Endothelial cell of umbilical vein (primary cell): ENCODE data around the gene MMS19. TPM values are rescaled to one million over a fixed set of nuclear protein-coding genes. Genes with fewer than 3 reads are reported as not detected.

ENCODE experiments used
- BruUV-seq: library from RNA; stranded (reverse); fragments of 400-500 nt; replicated peaks from 2 replicates; lab custom pipeline; 2021; lab: Mats Ljungman, UMichigan
- CTCF ChIA-PET: fragments of 300-600, 350-600 bp; sonication (Branson Sonifier 250); formaldehyde crosslinking; loops from one replicate; lab custom pipeline; 2021; ENCODE audit warnings: antibody characterized with exemption, inconsistent platforms; lab: Charles Lee
- POLR2A ChIA-PET: fragments of 300-600, 350-600 bp; sonication (Branson Sonifier 250); formaldehyde crosslinking; loops from one replicate; lab custom pipeline; 2021; ENCODE audit warnings: antibody characterized with exemption, inconsistent platforms; lab: Charles Lee
- DNase-seq: peaks from one replicate; pipeline ENCODE4 v3.0.0-alpha.2; 2011; ENCODE audit warnings: low read depth, low spot score
- FAIRE-seq: peaks from 2 replicates; lab custom pipeline; 2011; peaks lifted over from hg19 to GRCh38; lab: Jason Lieb, UNC
- H2AFZ ChIP-seq: 2 replicates; pipeline ENCODE4 v1.6.0; 2012; ENCODE audit warnings: low read depth, low read length, control low read depth, inconsistent platforms
- H3K27ac ChIP-seq: 2 replicates; pipeline ENCODE4 v1.5.1; 2011; ENCODE audit warnings: low read depth, mild to moderate bottlenecking, control low read depth, low read length, moderate library complexity; ENCODE audit not compliant: insufficient read depth
- H3K27me3 ChIP-seq, 2 experiments: 2 replicates each; pipeline versions ENCODE4 v1.6.0 to v1.6.1; 2011; ENCODE audit warnings: low read length in 2 of 2, mixed read lengths in 1 of 2; ENCODE audit not compliant: control insufficient read depth in 2 of 2, insufficient read depth in 2 of 2
- H3K36me3 ChIP-seq, 2 experiments: 2 replicates in 1 of 2; 3 replicates in 1 of 2; pipeline ENCODE4 v1.5.1; 2011; ENCODE audit warnings: low read length in 2 of 2, mild to moderate bottlenecking in 1 of 2, moderate library complexity in 1 of 2; ENCODE audit not compliant: control insufficient read depth in 2 of 2, insufficient read depth in 2 of 2; ENCODE audit errors: extremely low read depth in 1 of 2
- H3K4me1 ChIP-seq: 3 replicates; pipeline ENCODE4 v1.5.1; 2011; ENCODE audit warnings: mild to moderate bottlenecking, low read length; ENCODE audit not compliant: control insufficient read depth, insufficient read depth; ENCODE audit errors: extremely low read depth
- H3K4me2 ChIP-seq: 2 replicates; pipeline ENCODE4 v1.6.1; 2011; ENCODE audit warnings: low read length, control low read depth, mixed read lengths; ENCODE audit not compliant: insufficient read depth
- H3K4me3 ChIP-seq, 3 experiments: fragments of 200-600 bp in 1 of 3; sonication (generic), shearing (Covaris generic) in 1 of 3; replicated peaks in 1 of 3; 2 replicates each; pipeline ENCODE4 v1.5.1; 2011 to 2016; ENCODE audit warnings: control low read depth in 3 of 3, low read length in 3 of 3, mild to moderate bottlenecking in 2 of 3, inconsistent platforms in 1 of 3, low read depth in 1 of 3, moderate library complexity in 1 of 3; ENCODE audit not compliant: insufficient read depth in 1 of 3
- H3K79me2 ChIP-seq: 2 replicates; pipeline ENCODE4 v1.6.0; 2012; ENCODE audit warnings: low read length, inconsistent platforms; ENCODE audit not compliant: control insufficient read depth, insufficient read depth
- H3K9ac ChIP-seq: replicated peaks from 2 replicates; pipeline ENCODE3; 2011; ENCODE audit warnings: low read length, control low read depth; ENCODE audit not compliant: insufficient read depth; ENCODE audit errors: extremely low read depth
- H3K9me1 ChIP-seq: replicated peaks from 3 replicates; pipeline ENCODE4 v1.6.0; 2011; ENCODE audit warnings: mild to moderate bottlenecking, low read length; ENCODE audit not compliant: control insufficient read depth, insufficient read depth; ENCODE audit errors: extremely low read depth
- H3K9me3 ChIP-seq: replicated peaks from 2 replicates; pipeline ENCODE4 v1.5.1; 2012; ENCODE audit warnings: low read length, inconsistent platforms; ENCODE audit not compliant: control insufficient read depth, insufficient read depth
- H4K20me1 ChIP-seq: replicated peaks from 2 replicates; pipeline ENCODE3; 2011; ENCODE audit warnings: mild to moderate bottlenecking, low read length; ENCODE audit not compliant: control insufficient read depth, insufficient read depth; ENCODE audit errors: extremely low read depth
- CTCF ChIP-seq, 2 donors: IDR thresholded peaks; 1 replicate in 1 of 2; 2 replicates in 1 of 2; pipeline ENCODE4 v1.5.1; 2011; ENCODE audit warnings: low read length in 2 of 2, mild to moderate bottlenecking in 2 of 2, moderate library complexity in 2 of 2, control low read depth in 1 of 2, inconsistent platforms in 1 of 2, low read depth in 1 of 2; ENCODE audit not compliant: insufficient read depth in 1 of 2; ENCODE audit errors: extremely low read depth in 1 of 2
- EZH2 ChIP-seq: IDR thresholded peaks from 2 replicates; pipeline ENCODE4 v1.6.1; 2012; ENCODE audit warnings: borderline replicate concordance, low read depth, mild to moderate bottlenecking, moderate library complexity, low read length, inconsistent platforms; ENCODE audit not compliant: severe bottlenecking
- FOS ChIP-seq: IDR thresholded peaks from 2 replicates; pipeline ENCODE4 v1.6.1; 2011; ENCODE audit warnings: mild to moderate bottlenecking, low read length, moderate library complexity, borderline replicate concordance; ENCODE audit not compliant: insufficient read depth
- GATA2 ChIP-seq: IDR thresholded peaks from 2 replicates; pipeline ENCODE4 v1.7.0; 2011; ENCODE audit warnings: low read depth, mild to moderate bottlenecking, moderate library complexity, mixed read lengths, low read length; ENCODE audit not compliant: insufficient read length, insufficient read depth
- JUN ChIP-seq: IDR thresholded peaks from 2 replicates; pipeline ENCODE4 v1.6.1; 2011; ENCODE audit warnings: borderline replicate concordance, low read depth; ENCODE audit not compliant: insufficient read length, insufficient read depth
- MAX ChIP-seq: IDR thresholded peaks from 2 replicates; pipeline ENCODE4 v1.6.1; 2011; ENCODE audit not compliant: insufficient read depth, insufficient read length
- MYC ChIP-seq: IDR thresholded peaks from one replicate; pipeline ENCODE4 v1.6.1; 2011; ENCODE audit warnings: mild to moderate bottlenecking, low read depth, low read length
- POLR2A ChIP-seq: IDR thresholded peaks from 2 replicates; pipeline ENCODE4 v1.6.1; 2012; ENCODE audit warnings: low read depth, mild to moderate bottlenecking, control low read depth, low read length
- POLR2AphosphoS5 ChIP-seq: IDR thresholded peaks from 2 replicates; pipeline ENCODE4 v1.6.1; 2012; ENCODE audit warnings: low read depth, mild to moderate bottlenecking, control low read depth, low read length, moderate library complexity; ENCODE audit not compliant: insufficient read depth
- dilution Hi-C: fragments of 300-500 bp; cut with MboI; formaldehyde crosslinking; loops from one replicate; pipeline ENCODE4 v1.15.0; 2019; ENCODE audit warnings: low sequenced_read_pairs; ENCODE audit not compliant: extremely low pct_ligation_motif_present
- intact Hi-C: fragments of 100-400 bp; cut with micrococcal nuclease; formaldehyde crosslinking; loops from one replicate; pipeline ENCODE4 v1.10.0; 2022
- polyA plus RNA-seq, 4 experiments: library from polyadenylated mRNA; depleted of rRNA in 3 of 4; stranded (reverse) in 3 of 4; unstranded in 1 of 4; fragments of >200 nt; gene quantifications; 2 replicates each; pipeline versions ENCODE4 v1.2.1 to v1.2.3, GENCODE V29; 2011 to 2012; ENCODE audit warnings: missing spikeins in 1 of 4
- total RNA-seq: library from RNA; stranded (reverse); gene quantifications from 2 replicates; pipeline ENCODE4 v1.2.3, GENCODE V29; 2021

The MMS19 gene
- total and polyA plus RNA-seq, 2 donors (not counting 3 experiments of a cell fraction or from before 2014, with no cell fraction given): 95.2 to 123 TPM

- Histone ChIP-seq H3K9me1 (no peaks in the 10 kb centered on the region), H3K9ac (no peak overlapping the region), H2AFZ (no peak overlapping the region), H3K4me2 (no peak overlapping the region), H4K20me1 (no peaks in the 10 kb centered on the region), H3K4me1 (peaks cover 28% of the 10 kb centered on the region), H3K27me3 (no peaks in the 10 kb centered on the region), H3K27ac (no peak overlapping the region), H3K4me3 (no peak overlapping the region), H3K9me3 (no peaks in the 10 kb centered on the region), H3K36me3 (no peaks in the 10 kb centered on the region), H3K79me2 (peaks cover 16% of the 10 kb centered on the region)
- TF ChIP-seq GATA2 (no peak), POLR2AphosphoS5 (no peak), MAX (no peak), CTCF (IDR thresholded peaks at IDR 0.05; ENCODE audit: extremely low read depth in 1 of 2, insufficient read depth in 1 of 2, low read depth in 1 of 2, low read length in 2 of 2) (no peak), MYC (no peak), POLR2A (no peak), FOS (no peak), JUN (no peak), EZH2 (no peak)
- dilution Hi-C loops (no loop called here), intact Hi-C loops (no loop called here)
- FAIRE-seq (no peak), DNase-seq (no peak)
- no TSS peak for BruUV-seq
- ChIA-PET POLR2A (no interaction called here), CTCF (interaction anchor here (1.0 kb wide), 1 partner anchor 14 kb away, joined by 3 read pairs; no protein-coding TSS in a partner anchor)
These were observed 22.3 kb upstream of the MMS19 start for GRCh38 chr10:97520520-97520919.
